ENCODE results near the gene TIMM17B. TPM values are rescaled to one million over a fixed set of nuclear protein-coding genes. Genes with fewer than 3 reads are reported as not detected.

The TIMM17B gene
- total and polyA plus RNA-seq, 2 of the 8 experiments (the other 6 are each of a cell fraction or from before 2014, with no cell fraction given): 77.8 to 246 TPM

GRCh38 chrX:48901069-48901468, 3.5 kb upstream of the TIMM17B start:
- CTCF ChIA-PET (ENCODE audit: partially characterized antibody): no interaction called here
- peaks cover 0 to 6% (median 2%) of the 10 kb centered on the region in 4 experiments; a peak in 3 of 7 replicates for H3K4me1 ChIP-seq (replicated peaks in 1 of 4; ENCODE audit: control insufficient read depth in 3 of 4, insufficient read depth in 4 of 4, low read length in 3 of 4)
- H2BK15ac ChIP-seq (ENCODE audit: low read length): no peak overlapping the region
- no peak overlapping the region for H2BK20ac ChIP-seq (ENCODE audit: low read length)
- DNase-seq (ENCODE audit: low read depth in 1 of 2, low spot score in 2 of 2): no peak
- no peak overlapping the region for H4K8ac ChIP-seq (ENCODE audit: extremely low read depth, insufficient read depth, low read length)
- peaks cover 5% of the 10 kb centered on the region for H3K23me2 ChIP-seq (ENCODE audit: low read depth, low read length)
- H4K5ac ChIP-seq (ENCODE audit: insufficient read length, low read depth, low read length): no peak overlapping the region
- H3K18ac ChIP-seq (ENCODE audit: extremely low read depth, low read length): no peak overlapping the region
- H3K4ac ChIP-seq (replicated peaks; ENCODE audit: insufficient read length, low read depth, low read length): no peak overlapping the region
- no peaks in the 10 kb centered on the region for H3K9me3 ChIP-seq (ENCODE audit: insufficient read depth in 2 of 2, low read depth in 1 of 2, low read length in 1 of 2)
- H3K79me1 ChIP-seq (ENCODE audit: low read depth, low read length): no peaks in the 10 kb centered on the region
- no peak overlapping the region for H3K14ac ChIP-seq (ENCODE audit: insufficient read length)
- H4K20me1 ChIP-seq (replicated peaks in 1 of 2; ENCODE audit: control insufficient read depth in 1 of 2, insufficient read depth in 2 of 2, low read length in 2 of 2): peaks cover 6 to 7% of the 10 kb centered on the region in 2 experiments
- H3K4me2 ChIP-seq (ENCODE audit: insufficient read depth in 1 of 2, low read depth in 2 of 2, low read length in 2 of 2): no peak overlapping the region
- H3K9ac ChIP-seq (replicated peaks in 1 of 4; ENCODE audit: extremely low read depth in 1 of 4, low read depth in 3 of 4, low read length in 3 of 4): no peak overlapping the region
- H2BK12ac ChIP-seq (ENCODE audit: low read depth, low read length): no peak overlapping the region
- no peak overlapping the region for H3K56ac ChIP-seq (replicated peaks; ENCODE audit: insufficient read length, low read depth, low read length)
- 87% methylated on average over 7 of the region's 7 CpGs; no CpG with 5 or more reads in 1 of the 2 experiments for WGBS, 2 experiments (ENCODE audit: extremely low coverage in 1 of 2, insufficient coverage in 1 of 2, insufficient read length in 1 of 2, insufficient replicate concordance in 2 of 2, low coverage in 1 of 2, low lambda C conversion rate in 2 of 2, missing lambda C conversion rate in 1 of 2)
- H2AK5ac ChIP-seq (ENCODE audit: low read depth, low read length): no peak overlapping the region
- no peak overlapping the region for H2BK5ac ChIP-seq (ENCODE audit: low read depth, low read length)
- no peak overlapping the region for H3K23ac ChIP-seq (ENCODE audit: insufficient read length)
- no peak overlapping the region for H2BK120ac ChIP-seq (replicated peaks; ENCODE audit: low read depth, low read length)
- H3K27ac ChIP-seq (ENCODE audit: low read depth, low read length): no peak overlapping the region
- POLR2A ChIA-PET (ENCODE audit: partially characterized antibody): interaction anchor here (0.9 to 30.9 kb wide), 5 partner anchors 8 to 92 kb away, joined by 3 to 572 read pairs (median 9); partner anchors contain the start of gene SLC35A2
- no peak overlapping the region for H4K91ac ChIP-seq (replicated peaks; ENCODE audit: insufficient read length, low read length)
- H3K36me3 ChIP-seq (ENCODE audit: control insufficient read depth in 2 of 4, insufficient read depth in 4 of 4, low read length in 3 of 4): peaks cover 6 to 33% (median 16%) of the 10 kb centered on the region in 4 experiments; a peak in 6 of 8 replicates
- peaks cover 0 to 19% of the 10 kb centered on the region in 2 experiments; a peak in 2 of 4 replicates for H3K79me2 ChIP-seq (ENCODE audit: control insufficient read depth in 1 of 2, insufficient read depth in 2 of 2, low read length in 2 of 2)
- H2AFZ ChIP-seq (ENCODE audit: low read length): no peak overlapping the region
- no peak overlapping the region for H3K4me3 ChIP-seq (ENCODE audit: extremely low read depth in 1 of 4, insufficient read depth in 2 of 4, low read depth in 3 of 4, low read length in 4 of 4)
- H3K27me3 ChIP-seq (replicated peaks in 1 of 4; ENCODE audit: control insufficient read depth in 3 of 4, extremely low read depth in 1 of 4, insufficient read depth in 3 of 4, low read length in 3 of 4): no peaks in the 10 kb centered on the region
- no peak for FAIRE-seq
- no peak for TF ChIP-seq CBX5 (IDR thresholded peaks at IDR 0.05; ENCODE audit: low read depth, low read length)
- no peak for TF ChIP-seq KDM4A (IDR thresholded peaks at IDR 0.05; ENCODE audit: low read depth, low read length, severe bottlenecking)
- TF ChIP-seq SAP30 (IDR thresholded peaks at IDR 0.05; ENCODE audit: insufficient read depth, insufficient replicate concordance, low read length): no peak
- TF ChIP-seq KDM5A (IDR thresholded peaks at IDR 0.05; ENCODE audit: low read length): no peak
- TF ChIP-seq JUND (IDR thresholded peaks at IDR 0.05; ENCODE audit: low read length): no peak
- TF ChIP-seq POLR2A (IDR thresholded peaks at IDR 0.05; ENCODE audit: control extremely low read depth in 1 of 2, low read depth in 2 of 2, low read length in 2 of 2): no peak
- no peak for TF ChIP-seq MAFK (IDR thresholded peaks at IDR 0.05; ENCODE audit: low read depth, low read length)
- no peak for TF ChIP-seq SRF (IDR thresholded peaks at IDR 0.05; ENCODE audit: low read depth, low read length)
- no peak for TF ChIP-seq ATF2 (IDR thresholded peaks at IDR 0.05; ENCODE audit: low read length)
- TF ChIP-seq NANOG (IDR thresholded peaks at IDR 0.05; ENCODE audit: insufficient read depth, low read depth, low read length, poor library complexity, severe bottlenecking): no peak
